ENCODE measurements around the gene NELL2. TPM values are rescaled to one million over a fixed set of nuclear protein-coding genes. Genes with fewer than 3 reads are reported as not detected.

The NELL2 gene
- total and polyA plus RNA-seq, 2 donors from 2014 or later = 0.30 to 3.3 TPM

- Histone ChIP-seq H3K9ac (ENCODE audit: low read length in 3 of 3) (no peak overlapping the region), H3K27me3 (ENCODE audit: control insufficient read depth, insufficient read depth, low read length) (no peaks in the 10 kb centered on the region), H3K27ac (ENCODE audit: low read depth in 2 of 2, low read length in 2 of 2) (no peak overlapping the region), H3K4me3 (ENCODE audit: low read length in 3 of 3) (no peak overlapping the region), H3K9me3 (ENCODE audit: control insufficient read depth in 2 of 3, insufficient read depth in 1 of 3, low read length in 3 of 3) (peaks cover 2 to 19% (median 4%) of the 10 kb centered on the region in 3 donors), H3K36me3 (ENCODE audit: control insufficient read depth in 2 of 3, insufficient read depth in 3 of 3, low read length in 3 of 3) (no peaks in the 10 kb centered on the region), H3K4me1 (ENCODE audit: control insufficient read depth in 2 of 3, insufficient read depth in 2 of 3, low read depth in 1 of 3, low read length in 3 of 3) (no peaks in the 10 kb centered on the region)
- TF ChIP-seq CTCF (IDR thresholded peaks at IDR 0.05; ENCODE audit: borderline replicate concordance, extremely low read depth, insufficient read depth) = no peak
- DNase-seq (no peak), FAIRE-seq (no peak)
- intact Hi-C loops (cut with DNase I) = no loop called here
Observed at GRCh38 chr12:44477331-44477980, 398.7 kb downstream of the NELL2 start.

GRCh38 chr12:44476683-44477082 is 399.4 kb downstream of the NELL2 start:
- Histone ChIP-seq H3K9ac (ENCODE audit: low read length in 3 of 3) (no peak overlapping the region), H3K4me1 (ENCODE audit: control insufficient read depth in 2 of 3, insufficient read depth in 2 of 3, low read depth in 1 of 3, low read length in 3 of 3) (no peaks in the 10 kb centered on the region), H3K27ac (ENCODE audit: low read depth in 2 of 2, low read length in 2 of 2) (no peak overlapping the region), H3K4me3 (ENCODE audit: low read length in 3 of 3) (no peak overlapping the region), H3K9me3 (ENCODE audit: control insufficient read depth in 2 of 3, insufficient read depth in 1 of 3, low read length in 3 of 3) (peaks cover 2 to 19% (median 4%) of the 10 kb centered on the region in 3 donors), H3K36me3 (ENCODE audit: control insufficient read depth in 2 of 3, insufficient read depth in 3 of 3, low read length in 3 of 3) (no peaks in the 10 kb centered on the region), H3K27me3 (ENCODE audit: control insufficient read depth, insufficient read depth, low read length) (no peaks in the 10 kb centered on the region)
- no peak for DNase-seq
- intact Hi-C loops (cut with DNase I) = no loop called here
- no peak for TF ChIP-seq CTCF (IDR thresholded peaks at IDR 0.05; ENCODE audit: borderline replicate concordance, extremely low read depth, insufficient read depth)
- no peak for FAIRE-seq

GRCh38 chr12:44465139-44465538 is 411.0 kb downstream of the NELL2 start:
- Histone ChIP-seq H3K4me3 (ENCODE audit: low read length in 3 of 3) (no peak overlapping the region), H3K27me3 (ENCODE audit: control insufficient read depth, insufficient read depth, low read length) (no peaks in the 10 kb centered on the region), H3K4me1 (ENCODE audit: control insufficient read depth in 2 of 3, insufficient read depth in 2 of 3, low read depth in 1 of 3, low read length in 3 of 3) (no peaks in the 10 kb centered on the region), H3K9me3 (ENCODE audit: control insufficient read depth in 2 of 3, insufficient read depth in 1 of 3, low read length in 3 of 3) (no peaks in the 10 kb centered on the region), H3K9ac (ENCODE audit: low read length in 3 of 3) (no peak overlapping the region), H3K36me3 (ENCODE audit: control insufficient read depth in 2 of 3, insufficient read depth in 3 of 3, low read length in 3 of 3) (no peaks in the 10 kb centered on the region), H3K27ac (ENCODE audit: low read depth in 2 of 2, low read length in 2 of 2) (no peak overlapping the region)
- TF ChIP-seq CTCF (IDR thresholded peaks at IDR 0.05; ENCODE audit: borderline replicate concordance, extremely low read depth, insufficient read depth) = no peak
- no peak for FAIRE-seq
- intact Hi-C loops (cut with DNase I) = no loop called here
- DNase-seq = peak in 1 of 5 donors; percentile 7

GRCh38 chr12:44464180-44464579 is 411.9 kb downstream of the NELL2 start:
- no peaks in the 10 kb centered on the region for H3K4me1 ChIP-seq (ENCODE audit: control insufficient read depth in 2 of 3, insufficient read depth in 2 of 3, low read depth in 1 of 3, low read length in 3 of 3)
- no peak for TF ChIP-seq CTCF (IDR thresholded peaks at IDR 0.05; ENCODE audit: borderline replicate concordance, extremely low read depth, insufficient read depth)
- FAIRE-seq = no peak
- H3K36me3 ChIP-seq (ENCODE audit: control insufficient read depth in 2 of 3, insufficient read depth in 3 of 3, low read length in 3 of 3) = no peaks in the 10 kb centered on the region
- DNase-seq = no peak
- no peak overlapping the region for H3K27ac ChIP-seq (ENCODE audit: low read depth in 2 of 2, low read length in 2 of 2)
- H3K9me3 ChIP-seq (ENCODE audit: control insufficient read depth in 2 of 3, insufficient read depth in 1 of 3, low read length in 3 of 3) = no peaks in the 10 kb centered on the region
- intact Hi-C loops (cut with DNase I) = no loop called here
- no peak overlapping the region for H3K9ac ChIP-seq (ENCODE audit: low read length in 3 of 3)
- no peaks in the 10 kb centered on the region for H3K27me3 ChIP-seq (ENCODE audit: control insufficient read depth, insufficient read depth, low read length)
- H3K4me3 ChIP-seq (ENCODE audit: low read length in 3 of 3) = no peak overlapping the region
